IMR-90 (cell line): ENCODE measurements around the gene SLC26A1. TPM values are rescaled to one million over a fixed set of nuclear protein-coding genes. Genes with fewer than 3 reads are reported as not detected.
A peak's percentile ranks its signal among the peaks of the same experiment; 100 is the strongest.

Experiments
- ATAC-seq: fragments of 200-7000 bp; cut with Tn5 transposase; 2 replicates; pipeline ENCODE4 v1.9.1; 2020; ENCODE audit warnings: low read depth, mild to moderate bottlenecking, moderate library complexity
- BruUV-seq: library from RNA; stranded (reverse); fragments of 400-500 nt; replicated peaks from 2 replicates; lab custom pipeline; 2021; lab: Mats Ljungman, UMichigan
- CTCF ChIA-PET: fragments of 300-600 bp; formaldehyde crosslinking; extraction: SDS; loops from one replicate; lab custom pipeline; 2021; ENCODE audit warnings: antibody characterized with exemption; lab: Yijun Ruan, JAX
- POLR2A ChIA-PET: fragments of 300-600 bp; sonication (Branson Sonifier 250); formaldehyde crosslinking; loops from one replicate; lab custom pipeline; 2022; ENCODE audit warnings: antibody characterized with exemption; ENCODE audit not compliant: unreplicated experiment; lab: Charles Lee
- DNase-seq: peaks from one replicate; pipeline ENCODE4 v3.0.0; 2013
- H2AFZ ChIP-seq: replicated peaks from 2 replicates; pipeline ENCODE3; 2013; ENCODE audit warnings: low read length, mild to moderate bottlenecking; ENCODE audit not compliant: poor library complexity
- H2AK5ac ChIP-seq: 2 replicates; pipeline ENCODE4 v1.6.1; 2013; ENCODE audit warnings: low read depth, low read length, inconsistent platforms
- H2AK9ac ChIP-seq: replicated peaks from 2 replicates; pipeline ENCODE3; 2013; ENCODE audit warnings: mild to moderate bottlenecking, low read depth, low read length, moderate library complexity; ENCODE audit not compliant: poor library complexity
- H2BK120ac ChIP-seq: 2 replicates; pipeline ENCODE4 v1.6.1; 2013; ENCODE audit warnings: low read depth, low read length, inconsistent platforms
- H2BK15ac ChIP-seq: 3 replicates; pipeline ENCODE4 v1.6.1; 2013; ENCODE audit warnings: low read depth, low read length, inconsistent platforms
- H2BK20ac ChIP-seq: 2 replicates; pipeline ENCODE4 v1.6.1; 2013; ENCODE audit warnings: low read depth, mild to moderate bottlenecking, inconsistent platforms, low read length, moderate library complexity
- H2BK5ac ChIP-seq: 2 replicates; pipeline ENCODE4 v1.6.1; 2013; ENCODE audit warnings: mild to moderate bottlenecking, low read depth, low read length, inconsistent platforms; ENCODE audit not compliant: poor library complexity, severe bottlenecking
- H3K14ac ChIP-seq: replicated peaks from 2 replicates; pipeline ENCODE4 v1.6.1; 2013; ENCODE audit warnings: low read depth, low read length, inconsistent platforms
- H3K18ac ChIP-seq: 2 replicates; pipeline ENCODE4 v1.6.1; 2013; ENCODE audit warnings: low read depth, low read length, control low read depth
- H3K23ac ChIP-seq: 2 replicates; pipeline ENCODE4 v1.6.1; 2013; ENCODE audit warnings: low read depth, low read length, inconsistent platforms
- H3K27ac ChIP-seq: 2 replicates; pipeline ENCODE4 v1.5.1; 2013; ENCODE audit warnings: mild to moderate bottlenecking, control low read depth, low read length; ENCODE audit not compliant: insufficient read depth
- H3K27me3 ChIP-seq: 2 replicates; pipeline ENCODE4 v1.6.1; 2013; ENCODE audit warnings: low read length; ENCODE audit not compliant: control insufficient read depth, insufficient read depth
- H3K36me3 ChIP-seq: 2 replicates; pipeline ENCODE4 v1.6.1; 2013; ENCODE audit warnings: low read length, mixed read lengths; ENCODE audit not compliant: control insufficient read depth, insufficient read depth
- H3K4ac ChIP-seq: 2 replicates; pipeline ENCODE4 v1.6.1; 2013; ENCODE audit warnings: low read depth, low read length, inconsistent platforms
- H3K4me1 ChIP-seq: 2 replicates; pipeline ENCODE4 v1.6.1; 2013; ENCODE audit warnings: low read length, mixed read lengths; ENCODE audit not compliant: control insufficient read depth, insufficient read depth
- H3K4me2 ChIP-seq: 2 replicates; pipeline ENCODE4 v1.6.1; 2013; ENCODE audit warnings: low read depth, mild to moderate bottlenecking, control low read depth, low read length, moderate library complexity
- H3K4me3 ChIP-seq: 2 replicates; pipeline ENCODE4 v1.5.1; 2013; ENCODE audit warnings: low read depth, mild to moderate bottlenecking, control low read depth, low read length, moderate library complexity; ENCODE audit not compliant: insufficient read depth
- H3K56ac ChIP-seq: 2 replicates; pipeline ENCODE4 v1.6.1; 2013; ENCODE audit warnings: low read length, inconsistent platforms; ENCODE audit not compliant: insufficient read depth; ENCODE audit errors: extremely low read depth
- H3K79me1 ChIP-seq, 2 experiments: 2 replicates each; pipeline ENCODE4 v1.6.1; 2013; ENCODE audit warnings: low read length in 2 of 2, inconsistent platforms in 1 of 2, low read depth in 1 of 2
- H3K9ac ChIP-seq: 2 replicates; pipeline ENCODE4 v1.6.1; 2013; ENCODE audit warnings: low read depth, low read length, control low read depth
- H3K9me1 ChIP-seq: 2 replicates; pipeline ENCODE4 v1.6.1; 2013; ENCODE audit warnings: low read length, inconsistent platforms; ENCODE audit not compliant: insufficient read depth
- H3K9me3 ChIP-seq: 2 replicates; pipeline ENCODE4 v1.6.1; 2013; ENCODE audit warnings: low read length; ENCODE audit not compliant: control insufficient read depth, insufficient read depth
- H4K20me1 ChIP-seq: 2 replicates; pipeline ENCODE4 v1.6.1; 2013; ENCODE audit warnings: low read length, inconsistent platforms; ENCODE audit not compliant: insufficient read depth
- H4K5ac ChIP-seq: 2 replicates; pipeline ENCODE4 v1.6.1; 2013; ENCODE audit warnings: mild to moderate bottlenecking, low read depth, low read length, control low read depth
- H4K8ac ChIP-seq, 2 experiments: 2 replicates each; pipeline ENCODE4 v1.6.1; 2013; ENCODE audit warnings: low read depth in 2 of 2, low read length in 2 of 2, control low read depth in 1 of 2, inconsistent platforms in 1 of 2
- H4K91ac ChIP-seq: 2 replicates; pipeline ENCODE4 v1.6.1; 2013; ENCODE audit warnings: low read depth, low read length, inconsistent platforms; ENCODE audit not compliant: insufficient read depth
- ELK1 ChIP-seq: fragments of 150-350 bp; IDR thresholded peaks from 2 replicates; pipeline ENCODE4 v1.6.1; 2016; ENCODE audit warnings: low read depth, mild to moderate bottlenecking, low read length, moderate library complexity, borderline replicate concordance
- USF2 ChIP-seq: fragments of 150-350 bp; IDR thresholded peaks from 2 replicates; pipeline ENCODE4 v1.6.1; 2017; ENCODE audit warnings: mild to moderate bottlenecking, antibody characterized with exemption, low read length, low read depth
- WGBS, 2 experiments: methylation state at CpG; one replicate each; pipeline versions ENCODE4 v1.1.5 to v1.1.7; 2013; ENCODE audit warnings: missing lambda C conversion rate in 2 of 2; ENCODE audit not compliant: insufficient read length in 1 of 2; ENCODE audit errors: extremely low coverage in 2 of 2; 5-methylcytosine and 5-hydroxymethylcytosine counted together
- dilution Hi-C: fragments of 300-500 bp; cut with HindIII; formaldehyde crosslinking; loops from one replicate; pipeline ENCODE4 v1.14.3; 2018; ENCODE audit warnings: low sequenced_read_pairs; ENCODE audit not compliant: unreplicated experiment
- in situ Hi-C: fragments of 300-500 bp; cut with MboI; formaldehyde crosslinking; loops from 3 replicates; pipeline ENCODE4 v1.14.3; 2019; ENCODE audit warnings: low sequenced_read_pairs, inconsistent platforms, mixed read lengths
- intact Hi-C: fragments of 100-400 bp; cut with micrococcal nuclease; formaldehyde crosslinking; loops from 2 replicates; pipeline ENCODE4 v1.10.0; 2022
- polyA plus RNA-seq, 3 experiments: library from polyadenylated mRNA; depleted of rRNA; stranded (reverse); fragments of >200 nt; gene quantifications; 2 replicates each; pipeline ENCODE4 v1.2.3, GENCODE V29; 2012; ENCODE audit warnings: low replicate concordance in 1 of 3
- total RNA-seq: library from RNA; depleted of rRNA; stranded (reverse); fragments of >200 nt; gene quantifications from 2 replicates; pipeline ENCODE4 v1.2.3, GENCODE V29; 2012

The SLC26A1 gene
- total and polyA plus RNA-seq, 2 of the 4 experiments (the other 2 are of a cell fraction): 0.09 TPM; not detected in 1

- H3K4me3 ChIP-seq: peak within 1 kb of the TSS; percentile 87
- no peak within 1 kb of the TSS; the same call in 1 of the 2 replicates for H3K27ac ChIP-seq
- H3K18ac ChIP-seq: no peak within 1 kb of the TSS
- no peak within 1 kb of the TSS for H2BK120ac ChIP-seq
- H4K20me1 ChIP-seq: peaks cover 32% of the 10 kb centered on the region
- H2BK15ac ChIP-seq: no peak within 1 kb of the TSS
- no peak within 1 kb of the TSS for H3K56ac ChIP-seq
- H3K14ac ChIP-seq: peak within 1 kb of the TSS; percentile 22
- peak within 1 kb of the TSS; percentile 48 for H3K9ac ChIP-seq
- H3K9me1 ChIP-seq: no peaks in the 10 kb centered on the region; the same call in 1 of the 2 replicates
- CTCF ChIA-PET: no interaction called here
- intact Hi-C loops (no loop called here), in situ Hi-C loops (no loop called here), dilution Hi-C loops (no loop called here)
- no peak within 1 kb of the TSS for H2BK5ac ChIP-seq
- H3K4ac ChIP-seq: peak within 1 kb of the TSS; percentile 61
- H3K79me1 ChIP-seq: peaks cover 13 to 24% of the 10 kb centered on the region in 2 experiments; a peak in 3 of 4 replicates
- ATAC-seq (peak; percentile 95), DNase-seq (peak; percentile 75)
- WGBS, 2 experiments: 17% methylated on average over 52 of the region's 123 CpGs; no CpG with 5 or more reads in 1 of the 2 experiments
- POLR2A ChIA-PET: no interaction called here
- peak within 1 kb of the TSS in 1 of 2 experiments; percentile 65; a peak in 1 of 4 replicates for H4K8ac ChIP-seq
- H3K4me1 ChIP-seq: peaks cover 4% of the 10 kb centered on the region; the same call in 1 of the 2 replicates
- 0 out of 2 replicates have a peak within 1 kb of the TSS, but pooled peaks have one; percentile 24 for H3K23ac ChIP-seq
- H2BK20ac ChIP-seq: no peak within 1 kb of the TSS
- no TSS peak for BruUV-seq
- no peak for TF ChIP-seq ELK1
- peak; percentile 71 for TF ChIP-seq USF2
- H4K5ac ChIP-seq: no peak within 1 kb of the TSS
- H2AK5ac ChIP-seq: peak within 1 kb of the TSS; percentile 39; the same call in 1 of the 2 replicates
- H3K4me2 ChIP-seq: peak within 1 kb of the TSS; percentile 84
- no peak within 1 kb of the TSS for H4K91ac ChIP-seq
- H3K27me3 ChIP-seq: no peaks in the 10 kb centered on the region
- peaks cover 3% of the 10 kb centered on the region; the same call in 1 of the 2 replicates for H3K36me3 ChIP-seq
- H2AFZ ChIP-seq: peak within 1 kb of the TSS; percentile 94
- H3K9me3 ChIP-seq: no peaks in the 10 kb centered on the region
- peak within 1 kb of the TSS; percentile 95 for H2AK9ac ChIP-seq
Measured at GRCh38 chr4:973431-974397, 19.5 kb downstream of the SLC26A1 start, which contains the start of gene DGKQ. DGKQ (minus strand) TSS chr4:973569; CDS start chr4:973482, 87 bp downstream.
